ENCODE results near the gene MIOX. TPM values are rescaled to one million over a fixed set of nuclear protein-coding genes. Genes with fewer than 3 reads are reported as not detected.

Gene MIOX
- total RNA-seq, 1 donor from 2014 or later: 0.35 TPM

DNA sequence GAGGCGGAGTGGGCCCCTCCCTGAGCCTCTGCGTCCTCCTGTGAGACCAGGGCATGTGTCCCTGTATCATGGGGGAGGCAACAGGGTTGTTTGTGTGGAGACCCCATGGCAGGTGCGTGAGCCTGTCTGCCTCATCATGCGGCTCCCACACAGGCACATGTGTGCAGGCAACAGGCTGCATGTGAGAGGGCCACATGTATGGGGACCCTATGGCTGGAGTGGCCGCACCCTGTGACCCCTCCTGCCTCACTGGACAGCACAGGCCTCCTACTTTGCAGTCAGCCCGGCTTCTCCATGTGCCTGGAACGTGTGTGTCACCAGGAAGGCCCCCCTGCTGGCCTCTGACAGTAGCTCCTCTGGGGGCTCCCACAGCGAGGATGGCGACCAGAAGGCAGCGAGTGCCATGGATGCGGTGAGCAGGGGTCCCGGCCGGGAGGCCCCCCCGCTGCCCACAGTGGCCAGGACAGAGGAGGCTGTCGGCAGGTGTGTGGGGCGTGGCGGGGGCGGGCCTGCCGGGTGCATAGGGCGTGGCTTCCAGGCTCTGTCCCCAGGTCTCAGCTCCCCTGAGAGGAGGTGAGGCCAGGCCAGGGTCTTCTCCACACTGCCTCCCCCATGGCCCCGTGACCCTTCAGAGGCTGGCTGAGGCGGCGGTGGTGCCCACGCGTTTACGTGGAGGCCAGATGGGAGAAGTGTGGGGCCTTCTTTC lies 46.0 kb upstream of the MIOX start:
- Mint-ChIP-seq H3K4me3 (no peak overlapping the region), H3K9me3 (no peaks in the 10 kb centered on the region), H3K27ac (ENCODE audit: unreplicated experiment) (no peak overlapping the region), H3K27me3 (ENCODE audit: low read depth) (peaks cover 5% of the 10 kb centered on the region), H3K36me3 (ENCODE audit: low read depth) (peaks cover 3% of the 10 kb centered on the region), H3K4me1 (no peaks in the 10 kb centered on the region)
- DNase-seq (ENCODE audit: low read depth, low spot score): no peak
- TF ChIP-seq, protein P1, sequence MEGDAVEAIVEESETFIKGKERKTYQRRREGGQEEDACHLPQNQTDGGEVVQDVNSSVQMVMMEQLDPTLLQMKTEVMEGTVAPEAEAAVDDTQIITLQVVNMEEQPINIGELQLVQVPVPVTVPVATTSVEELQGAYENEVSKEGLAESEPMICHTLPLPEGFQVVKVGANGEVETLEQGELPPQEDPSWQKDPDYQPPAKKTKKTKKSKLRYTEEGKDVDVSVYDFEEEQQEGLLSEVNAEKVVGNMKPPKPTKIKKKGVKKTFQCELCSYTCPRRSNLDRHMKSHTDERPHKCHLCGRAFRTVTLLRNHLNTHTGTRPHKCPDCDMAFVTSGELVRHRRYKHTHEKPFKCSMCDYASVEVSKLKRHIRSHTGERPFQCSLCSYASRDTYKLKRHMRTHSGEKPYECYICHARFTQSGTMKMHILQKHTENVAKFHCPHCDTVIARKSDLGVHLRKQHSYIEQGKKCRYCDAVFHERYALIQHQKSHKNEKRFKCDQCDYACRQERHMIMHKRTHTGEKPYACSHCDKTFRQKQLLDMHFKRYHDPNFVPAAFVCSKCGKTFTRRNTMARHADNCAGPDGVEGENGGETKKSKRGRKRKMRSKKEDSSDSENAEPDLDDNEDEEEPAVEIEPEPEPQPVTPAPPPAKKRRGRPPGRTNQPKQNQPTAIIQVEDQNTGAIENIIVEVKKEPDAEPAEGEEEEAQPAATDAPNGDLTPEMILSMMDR (conservative IDR thresholded peaks at IDR 0.05): no peak

DNA sequence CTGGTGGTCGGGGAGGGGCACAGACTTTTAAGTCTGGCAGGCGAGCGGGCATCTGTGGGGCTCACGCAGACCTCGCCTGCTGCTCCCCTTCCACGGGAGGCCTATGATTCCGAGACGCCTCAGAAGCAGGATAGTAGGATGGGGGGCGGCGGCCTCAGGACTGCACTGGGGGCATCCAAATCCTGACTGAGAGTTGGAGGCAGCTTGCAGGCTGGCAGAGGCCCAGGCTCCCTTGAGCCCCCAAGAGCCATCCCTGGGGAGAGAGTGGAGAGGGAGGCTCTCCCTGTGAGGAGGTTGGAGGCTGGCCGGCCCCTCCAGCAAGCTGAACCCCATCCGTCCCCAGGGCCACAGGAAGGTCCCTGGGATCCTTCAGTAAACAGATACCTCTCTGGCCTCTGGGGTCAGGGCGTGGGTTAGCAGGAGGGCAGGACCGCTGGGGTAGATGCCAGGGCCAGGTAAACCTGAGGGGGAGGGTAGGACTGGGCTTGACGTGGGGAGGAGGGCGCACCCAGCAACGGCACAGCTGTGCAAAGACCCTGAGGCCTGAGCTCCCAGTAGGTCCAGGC lies 45.1 kb upstream of the MIOX start:
- peaks cover 5% of the 10 kb centered on the region for H3K27me3 Mint-ChIP-seq (ENCODE audit: low read depth)
- H3K9me3 Mint-ChIP-seq: no peaks in the 10 kb centered on the region
- peak overlapping the region; percentile 57 for H3K27ac Mint-ChIP-seq (ENCODE audit: unreplicated experiment)
- H3K4me3 Mint-ChIP-seq: peak overlapping the region; percentile 38
- no peaks in the 10 kb centered on the region for H3K4me1 Mint-ChIP-seq
- peaks cover 3% of the 10 kb centered on the region for H3K36me3 Mint-ChIP-seq (ENCODE audit: low read depth)
- DNase-seq (ENCODE audit: low read depth, low spot score): no peak
- TF ChIP-seq, protein P1 (conservative IDR thresholded peaks at IDR 0.05): no peak

DNA sequence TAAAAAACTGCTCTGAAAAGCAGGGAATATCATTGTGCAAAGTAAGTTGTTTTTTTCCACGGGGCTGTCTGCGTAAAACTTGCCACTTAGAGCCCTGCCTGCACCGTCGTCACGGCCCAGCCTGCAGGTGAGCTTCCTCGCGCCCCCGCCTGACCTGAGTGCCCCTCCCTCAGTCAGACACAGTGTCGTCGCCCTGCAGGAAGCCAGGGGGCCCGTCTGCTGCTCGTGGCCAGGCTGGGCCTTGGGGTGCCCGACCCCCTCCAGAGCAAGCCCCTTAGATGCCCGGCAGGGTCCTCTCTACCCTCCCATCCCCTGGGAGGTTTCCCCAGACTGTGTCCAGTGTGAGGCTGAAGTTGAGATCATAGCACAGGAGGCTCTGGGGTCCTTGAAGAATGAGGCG lies 43.5 kb upstream of the MIOX start:
- Mint-ChIP-seq H3K9me3 (no peaks in the 10 kb centered on the region), H3K27me3 (ENCODE audit: low read depth) (peaks cover 5% of the 10 kb centered on the region), H3K4me3 (peak overlapping the region; percentile 73), H3K36me3 (ENCODE audit: low read depth) (peaks cover 3% of the 10 kb centered on the region), H3K27ac (ENCODE audit: unreplicated experiment) (no peak overlapping the region), H3K4me1 (no peaks in the 10 kb centered on the region)
- DNase-seq (ENCODE audit: low read depth, low spot score): no peak
- TF ChIP-seq, protein P1 (conservative IDR thresholded peaks at IDR 0.05): no peak

DNA sequence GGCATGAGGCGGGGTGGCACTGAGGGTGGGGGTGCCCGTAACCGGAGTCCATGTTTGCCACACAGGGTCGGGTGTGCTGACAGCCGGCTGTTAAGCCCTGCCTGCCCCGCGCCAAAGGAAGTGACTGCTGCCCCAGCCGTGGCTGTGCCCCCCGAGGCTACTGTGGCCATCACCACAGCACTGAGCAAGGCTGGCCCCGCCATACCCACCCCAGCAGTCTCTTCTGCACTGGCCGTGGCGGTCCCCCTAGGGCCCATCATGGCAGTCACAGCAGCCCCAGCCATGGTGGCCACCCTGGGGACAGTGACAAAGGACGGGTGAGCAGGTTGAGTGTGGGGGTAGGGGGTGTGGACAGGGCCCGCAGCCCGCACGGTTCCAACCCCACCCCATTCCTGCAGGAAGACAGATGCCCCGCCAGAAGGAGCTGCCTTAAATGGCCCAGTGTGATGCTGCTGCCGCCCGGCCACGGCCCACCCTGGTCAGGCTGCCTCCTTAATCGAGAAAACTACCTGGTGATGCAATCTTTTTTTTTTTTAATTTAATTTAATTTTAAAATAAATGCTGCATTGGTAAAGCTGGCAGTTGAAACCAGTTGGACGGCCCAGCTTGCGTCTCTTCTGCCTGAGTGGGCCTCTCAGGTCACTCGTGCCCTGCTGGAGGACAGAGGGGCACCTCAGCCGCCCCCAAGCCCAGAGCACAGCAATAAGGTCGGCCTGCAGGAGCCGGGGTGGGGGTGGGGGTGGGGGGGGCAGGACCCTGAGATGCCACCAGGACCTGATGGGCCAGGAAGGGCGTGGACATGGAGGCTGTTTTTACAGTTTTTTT lies 42.6 kb upstream of the MIOX start:
- Mint-ChIP-seq H3K9me3 (no peaks in the 10 kb centered on the region), H3K36me3 (ENCODE audit: low read depth) (peaks cover 6% of the 10 kb centered on the region), H3K27ac (ENCODE audit: unreplicated experiment) (no peak overlapping the region), H3K27me3 (ENCODE audit: low read depth) (peaks cover 8% of the 10 kb centered on the region), H3K4me3 (peak overlapping the region; percentile 73), H3K4me1 (no peaks in the 10 kb centered on the region)
- DNase-seq (ENCODE audit: low read depth, low spot score): no peak
- TF ChIP-seq, protein P1 (conservative IDR thresholded peaks at IDR 0.05): no peak

DNA sequence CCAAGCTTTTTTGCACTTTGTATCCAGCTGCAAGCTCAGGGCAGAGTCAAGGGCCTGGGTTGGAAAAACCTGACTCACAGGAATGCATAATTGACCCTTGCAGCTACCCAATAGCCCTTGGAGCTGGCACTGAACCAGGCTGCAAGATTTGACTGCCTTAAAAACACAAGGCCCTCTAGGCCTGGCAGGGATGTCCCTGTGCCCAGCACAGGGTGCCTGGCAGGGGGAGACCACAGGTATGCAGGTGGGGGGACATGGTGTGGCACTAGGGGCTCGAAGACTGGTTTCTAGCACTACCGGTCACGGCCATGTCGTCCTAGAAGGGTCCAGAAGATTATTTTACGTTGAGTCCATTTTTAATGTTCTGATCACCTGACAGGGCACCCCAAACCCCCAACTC lies 42.0 kb upstream of the MIOX start:
- peaks cover 9% of the 10 kb centered on the region for H3K36me3 Mint-ChIP-seq (ENCODE audit: low read depth)
- TF ChIP-seq, protein P1 (conservative IDR thresholded peaks at IDR 0.05): no peak
- H3K27ac Mint-ChIP-seq (ENCODE audit: unreplicated experiment): no peak overlapping the region
- H3K9me3 Mint-ChIP-seq: no peaks in the 10 kb centered on the region
- H3K27me3 Mint-ChIP-seq (ENCODE audit: low read depth): peaks cover 8% of the 10 kb centered on the region
- H3K4me3 Mint-ChIP-seq: peak overlapping the region; percentile 47
- DNase-seq (ENCODE audit: low read depth, low spot score): no peak
- peaks cover 3% of the 10 kb centered on the region for H3K4me1 Mint-ChIP-seq
